ENCODE measurements around the gene SERAC1. TPM values are rescaled to one million over a fixed set of nuclear protein-coding genes. Genes with fewer than 3 reads are reported as not detected.

SERAC1 gene
- polyA plus RNA-seq, 3 donors from 2014 or later, result 0.80 to 3.9 TPM; not detected in 1

- Mint-ChIP-seq H3K27ac (no peak overlapping the region), H3K36me3 (peaks cover 9 to 57% (median 27%) of the 10 kb centered on the region in 3 donors), H3K27me3 (ENCODE audit: low read depth in 3 of 3) (peaks cover 0 to 1% (median 0%) of the 10 kb centered on the region in 3 donors), H3K4me1 (peaks cover 4 to 17% of the 10 kb centered on the region in 2 donors), H3K9me3 (no peaks in the 10 kb centered on the region), H3K4me3 (no peak overlapping the region)
- DNase-seq, result no peak
Measured at GRCh38 chr6:158073776-158074175, 94.3 kb downstream of the SERAC1 start.

GRCh38 chr6:158072083-158072721, 95.9 kb downstream of the SERAC1 start:
- peaks cover 9 to 22% of the 10 kb centered on the region in 2 donors for H3K4me1 Mint-ChIP-seq

GRCh38 chr6:158071121-158072082, 96.7 kb downstream of the SERAC1 start:
- H3K27ac Mint-ChIP-seq, result no peak overlapping the region
- no peak for DNase-seq
- no peak overlapping the region for H3K4me3 Mint-ChIP-seq
- H3K9me3 Mint-ChIP-seq, result no peaks in the 10 kb centered on the region
- peaks cover 9 to 22% of the 10 kb centered on the region in 2 donors for H3K4me1 Mint-ChIP-seq
- peaks cover 0 to 1% (median 0%) of the 10 kb centered on the region in 3 donors for H3K27me3 Mint-ChIP-seq (ENCODE audit: low read depth in 3 of 3)
- peaks cover 16 to 52% (median 24%) of the 10 kb centered on the region in 3 donors for H3K36me3 Mint-ChIP-seq

More at GRCh38 chr6:158072083-158072721, 95.9 kb downstream of the SERAC1 start:
- H3K27ac Mint-ChIP-seq, result peak overlapping the region in 2 of 6 donors; percentile 13 to 32
- no peaks in the 10 kb centered on the region for H3K9me3 Mint-ChIP-seq
- H3K36me3 Mint-ChIP-seq, result peaks cover 11 to 51% (median 23%) of the 10 kb centered on the region in 3 donors
- peak; percentile 36 to 55 (median 46) for DNase-seq
- peaks cover 0 to 1% (median 0%) of the 10 kb centered on the region in 3 donors for H3K27me3 Mint-ChIP-seq (ENCODE audit: low read depth in 3 of 3)
- no peak overlapping the region for H3K4me3 Mint-ChIP-seq

DNA sequence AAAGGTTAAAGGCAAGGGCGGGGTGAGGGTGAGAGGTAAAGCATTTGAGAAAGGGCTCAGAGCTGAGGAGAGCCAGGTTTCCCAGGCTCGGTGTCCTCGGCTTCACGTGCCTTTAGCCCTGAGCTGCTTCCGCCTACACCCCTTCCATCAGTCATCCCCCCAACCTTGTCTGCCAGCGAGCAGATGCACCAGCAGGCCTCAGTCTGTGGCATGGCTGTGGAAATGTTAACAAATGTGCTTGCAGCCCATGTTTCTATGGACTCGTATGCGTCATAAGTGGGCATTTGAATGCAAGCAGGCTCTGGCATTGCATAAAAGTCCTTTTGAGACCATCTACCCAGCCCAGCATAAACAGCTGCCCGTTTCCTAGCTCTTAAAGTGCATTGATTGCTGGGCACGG, 97.5 kb downstream of the SERAC1 start:
- DNase-seq, result no peak
- H3K36me3 Mint-ChIP-seq, result peaks cover 16 to 52% (median 17%) of the 10 kb centered on the region in 3 donors
- H3K4me3 Mint-ChIP-seq, result no peak overlapping the region
- H3K4me1 Mint-ChIP-seq, result peaks cover 9 to 22% of the 10 kb centered on the region in 2 donors
- H3K27ac Mint-ChIP-seq, result peak overlapping the region in 1 of 6 donors; percentile 40
- H3K9me3 Mint-ChIP-seq, result no peaks in the 10 kb centered on the region
- no peaks in the 10 kb centered on the region for H3K27me3 Mint-ChIP-seq (ENCODE audit: low read depth in 3 of 3)

DNA sequence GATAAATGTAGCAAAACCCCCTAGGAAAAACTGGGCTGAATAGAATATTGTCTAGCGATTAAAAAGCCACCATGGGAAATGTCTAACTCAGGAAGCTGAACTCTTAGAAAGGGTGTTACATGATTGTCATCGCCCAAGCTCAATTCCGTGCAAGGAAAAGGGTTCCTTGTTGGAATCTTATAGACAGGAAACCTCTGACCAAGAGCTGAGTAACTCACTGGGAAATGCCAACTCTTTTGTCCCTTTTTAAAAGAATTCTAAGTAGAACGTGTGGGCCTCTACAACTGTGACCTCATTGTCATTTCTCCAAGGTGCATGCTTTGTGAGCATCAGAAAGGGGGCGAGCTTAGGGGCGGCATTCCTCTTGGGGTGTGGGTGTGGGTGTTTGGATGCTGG, 98.3 kb downstream of the SERAC1 start:
- Mint-ChIP-seq H3K9me3 (no peaks in the 10 kb centered on the region), H3K4me1 (peaks cover 9 to 22% of the 10 kb centered on the region in 2 donors), H3K36me3 (peaks cover 16 to 52% (median 18%) of the 10 kb centered on the region in 3 donors), H3K27me3 (ENCODE audit: low read depth in 3 of 3) (peaks cover 0 to under 1% (median 0%) of the 10 kb centered on the region in 3 donors), H3K4me3 (no peak overlapping the region), H3K27ac (no peak overlapping the region)
- DNase-seq, result no peak

GRCh38 chr6:158068893-158069799, 98.9 kb downstream of the SERAC1 start:
- H3K4me1 Mint-ChIP-seq, result peaks cover 9 to 22% of the 10 kb centered on the region in 2 donors
- DNase-seq, result no peak
- peaks cover 0 to 2% (median 0%) of the 10 kb centered on the region in 3 donors for H3K27me3 Mint-ChIP-seq (ENCODE audit: low read depth in 3 of 3)
- H3K36me3 Mint-ChIP-seq, result peaks cover 11 to 52% (median 13%) of the 10 kb centered on the region in 3 donors
- H3K9me3 Mint-ChIP-seq, result no peaks in the 10 kb centered on the region
- H3K4me3 Mint-ChIP-seq, result no peak overlapping the region
- H3K27ac Mint-ChIP-seq, result peak overlapping the region in 4 of 6 donors; percentile 7 to 68 (median 28)

GRCh38 chr6:158068156-158068892, 99.7 kb downstream of the SERAC1 start:
- Mint-ChIP-seq H3K36me3 (peaks cover 11 to 51% (median 13%) of the 10 kb centered on the region in 3 donors), H3K27me3 (ENCODE audit: low read depth in 3 of 3) (peaks cover 0 to 2% (median 0%) of the 10 kb centered on the region in 3 donors), H3K27ac (peak overlapping the region in 4 of 6 donors; percentile 7 to 68 (median 37)), H3K9me3 (no peaks in the 10 kb centered on the region), H3K4me1 (peaks cover 9 to 22% of the 10 kb centered on the region in 2 donors), H3K4me3 (no peak overlapping the region)
- no peak for DNase-seq

DNA sequence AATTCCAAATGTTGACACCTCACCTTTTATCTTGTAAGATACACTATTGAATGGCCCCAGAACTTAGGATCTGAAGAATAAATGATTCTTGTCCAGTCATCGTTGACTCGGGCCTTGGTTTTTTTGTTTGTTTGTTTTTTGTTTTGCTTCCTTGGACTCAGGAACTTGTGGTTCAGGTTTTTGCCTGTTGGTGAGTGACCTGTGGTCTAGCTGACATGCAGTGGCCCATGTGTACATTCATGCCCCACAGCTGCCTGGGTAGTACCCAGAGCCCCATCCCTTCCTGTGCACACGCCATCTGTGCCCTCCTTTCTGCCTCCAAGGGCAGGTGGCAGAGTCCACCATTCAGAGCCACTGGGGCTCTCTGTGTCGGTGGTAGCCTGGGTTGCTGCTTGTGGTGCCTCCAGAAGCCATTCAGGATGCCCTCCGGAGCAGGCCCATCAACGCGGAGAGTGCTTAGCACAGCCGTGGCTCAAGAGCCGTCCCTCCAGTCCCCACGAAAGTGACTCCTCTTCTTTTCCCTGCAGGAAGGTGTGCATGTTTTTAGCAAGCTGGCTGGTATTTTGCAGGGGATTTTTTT, 100.5 kb downstream of the SERAC1 start:
- H3K27ac Mint-ChIP-seq, result peak overlapping the region in 1 of 6 donors; percentile 58
- no peak overlapping the region for H3K4me3 Mint-ChIP-seq
- H3K27me3 Mint-ChIP-seq (ENCODE audit: low read depth in 3 of 3), result peaks cover 0 to 2% (median 0%) of the 10 kb centered on the region in 3 donors
- H3K4me1 Mint-ChIP-seq, result peaks cover 9 to 22% of the 10 kb centered on the region in 2 donors
- H3K9me3 Mint-ChIP-seq, result no peaks in the 10 kb centered on the region
- peaks cover 11 to 55% (median 13%) of the 10 kb centered on the region in 3 donors for H3K36me3 Mint-ChIP-seq
- DNase-seq, result no peak

DNA sequence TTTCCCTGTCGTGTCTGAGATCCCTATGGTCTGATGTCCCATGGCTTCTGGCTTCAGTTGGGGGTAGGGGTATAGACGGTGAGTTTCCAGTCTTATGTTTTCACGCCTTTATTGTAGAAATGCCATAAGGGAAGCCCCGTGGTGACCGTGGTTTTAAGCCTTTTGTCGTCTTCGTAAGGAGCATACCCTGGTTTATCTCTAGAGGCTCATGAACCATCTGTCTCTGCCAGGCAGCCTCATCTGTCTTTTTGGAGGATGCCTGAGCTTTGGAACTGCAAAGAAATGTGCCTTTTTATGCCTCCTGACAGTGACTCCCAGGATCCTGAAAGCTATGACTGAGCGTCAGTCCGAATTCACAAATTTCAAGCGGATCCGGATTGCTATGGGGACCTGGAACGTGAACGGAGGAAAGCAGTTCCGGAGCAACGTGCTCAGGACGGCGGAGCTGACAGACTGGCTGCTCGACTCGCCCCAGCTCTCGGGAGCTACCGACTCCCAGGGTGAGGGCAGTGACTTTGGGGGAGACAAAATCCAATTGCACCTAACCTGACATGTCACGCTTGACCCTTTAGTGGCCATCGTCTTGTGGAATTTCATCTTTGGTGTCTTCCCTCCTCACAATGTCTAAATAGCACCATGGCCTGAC, 101.8 kb downstream of the SERAC1 start:
- Mint-ChIP-seq H3K9me3 (no peaks in the 10 kb centered on the region), H3K27ac (peak overlapping the region in 1 of 6 donors; percentile 17), H3K36me3 (peaks cover 8 to 53% (median 11%) of the 10 kb centered on the region in 3 donors), H3K4me3 (no peak overlapping the region), H3K27me3 (ENCODE audit: low read depth in 3 of 3) (peaks cover 0 to 2% (median 0%) of the 10 kb centered on the region in 3 donors), H3K4me1 (peaks cover 4 to 14% of the 10 kb centered on the region in 2 donors)
- no peak for DNase-seq

GRCh38 chr6:158064725-158065251, 103.3 kb downstream of the SERAC1 start:
- peaks cover 4 to 14% of the 10 kb centered on the region in 2 donors for H3K4me1 Mint-ChIP-seq
- peaks cover 8 to 45% (median 11%) of the 10 kb centered on the region in 3 donors for H3K36me3 Mint-ChIP-seq
- H3K4me3 Mint-ChIP-seq, result no peak overlapping the region
- no peak overlapping the region for H3K27ac Mint-ChIP-seq
- H3K27me3 Mint-ChIP-seq (ENCODE audit: low read depth in 3 of 3), result peaks cover 0 to 2% (median 0%) of the 10 kb centered on the region in 3 donors
- no peaks in the 10 kb centered on the region for H3K9me3 Mint-ChIP-seq
- no peak for DNase-seq

- peaks cover 4% of the 10 kb centered on the region in 2 donors for H3K4me1 Mint-ChIP-seq
- H3K9me3 Mint-ChIP-seq, result no peaks in the 10 kb centered on the region
- no peak for DNase-seq
- peaks cover 0 to 2% (median 0%) of the 10 kb centered on the region in 3 donors for H3K27me3 Mint-ChIP-seq (ENCODE audit: low read depth in 3 of 3)
- no peak overlapping the region for H3K4me3 Mint-ChIP-seq
- no peak overlapping the region for H3K27ac Mint-ChIP-seq
- H3K36me3 Mint-ChIP-seq, result peaks cover 7 to 35% (median 8%) of the 10 kb centered on the region in 3 donors
Measured at GRCh38 chr6:158063736-158064135, 104.3 kb downstream of the SERAC1 start.

Measured in immature natural killer cell (primary cell).